HepG2 (cell line): ENCODE results near the gene SASH1. TPM values are rescaled to one million over a fixed set of nuclear protein-coding genes. Genes with fewer than 3 reads are reported as not detected.

ENCODE experiments used
- ATAC-seq: fragments of 200-7000 bp; cut with Tn5 transposase; 3 replicates; pipeline ENCODE4 v1.9.1; 2020; ENCODE audit warnings: mild to moderate bottlenecking, moderate library complexity
- BruUV-seq: library from RNA; stranded (reverse); fragments of 400-500 nt; replicated peaks from 2 replicates; lab custom pipeline; 2021; lab: Mats Ljungman, UMichigan
- CTCF ChIA-PET: fragments of 300-600 bp; formaldehyde crosslinking; extraction: SDS; loops from one replicate; lab custom pipeline; 2021; ENCODE audit warnings: low total read pairs, inconsistent platforms, low intra/inter-chr PET ratio; lab: Yijun Ruan, JAX
- POLR2A ChIA-PET: fragments of 350-600 bp; sonication (Branson Sonifier 250); formaldehyde crosslinking; loops from one replicate; lab custom pipeline; 2020; ENCODE audit warnings: antibody characterized with exemption, inconsistent platforms; lab: Yijun Ruan, JAX
- DNase-seq: peaks from one replicate; pipeline ENCODE4 v3.0.0-alpha.2; 2015; ENCODE audit warnings: low spot score
- FAIRE-seq: peaks from 3 replicates; lab custom pipeline; 2011; peaks lifted over from hg19 to GRCh38; lab: Jason Lieb, UNC
- H2AFZ ChIP-seq: one replicate; pipeline ENCODE4 v1.6.1; 2011; ENCODE audit warnings: low read length, inconsistent platforms
- H3K27ac ChIP-seq: fragments of 300-600 bp; 3 replicates; pipeline ENCODE4 v1.8.0; 2011; ENCODE audit warnings: mixed run types, mild to moderate bottlenecking, mixed read lengths, low read length, inconsistent platforms; ENCODE audit not compliant: insufficient read depth; ENCODE audit errors: extremely low read length
- H3K27me3 ChIP-seq, 2 experiments: fragments of 200-600 bp in 1 of 2; 2 replicates in 1 of 2; 3 replicates in 1 of 2; pipeline versions ENCODE4 v1.6.0 to v1.8.0; 2011; ENCODE audit warnings: low read length in 2 of 2, mild to moderate bottlenecking in 2 of 2, moderate library complexity in 2 of 2, inconsistent platforms in 1 of 2; ENCODE audit not compliant: insufficient read depth in 2 of 2, control insufficient read depth in 1 of 2
- H3K36me3 ChIP-seq, 2 experiments: fragments of 200-600 bp in 1 of 2; replicated peaks in 1 of 2; 2 replicates in 1 of 2; 3 replicates in 1 of 2; pipeline versions ENCODE4 v1.5.1 to v1.8.0; 2011; ENCODE audit warnings: low read length in 2 of 2, inconsistent platforms in 1 of 2; ENCODE audit not compliant: insufficient read depth in 2 of 2, control insufficient read depth in 1 of 2
- H3K4me1 ChIP-seq: 2 replicates; pipeline ENCODE4 v1.5.1; 2012; ENCODE audit warnings: low read length, inconsistent platforms; ENCODE audit not compliant: insufficient read depth
- H3K4me2 ChIP-seq: 2 replicates; pipeline ENCODE4 v1.6.0; 2011; ENCODE audit warnings: low read depth, low read length, inconsistent platforms
- H3K4me3 ChIP-seq, 3 experiments: fragments of 200-600 bp in 1 of 3; sonication (generic), shearing (Covaris generic) in 1 of 3; replicated peaks in 1 of 3; 2 replicates each; pipeline ENCODE4 v1.5.1; 2011 to 2016; ENCODE audit warnings: low read length in 3 of 3, inconsistent platforms in 2 of 3, low read depth in 2 of 3, mild to moderate bottlenecking in 2 of 3, control low read depth in 1 of 3, mixed read lengths in 1 of 3; ENCODE audit not compliant: insufficient read depth in 1 of 3
- H3K79me2 ChIP-seq: one replicate; pipeline ENCODE4 v1.6.1; 2011; ENCODE audit warnings: low read length, inconsistent platforms; ENCODE audit not compliant: insufficient read depth
- H3K9ac ChIP-seq: 2 replicates; pipeline ENCODE4 v1.6.0; 2011; ENCODE audit warnings: mild to moderate bottlenecking, low read depth, low read length, inconsistent platforms; ENCODE audit not compliant: insufficient read depth
- H3K9me3 ChIP-seq: 2 replicates; pipeline ENCODE4 v1.5.1; 2012; ENCODE audit warnings: mild to moderate bottlenecking, low read length
- H4K20me1 ChIP-seq: 2 replicates; pipeline ENCODE4 v1.6.0; 2011; ENCODE audit warnings: inconsistent platforms, mild to moderate bottlenecking, low read length, moderate library complexity; ENCODE audit not compliant: insufficient read depth
- CEBPB ChIP-seq: IDR thresholded peaks from 2 replicates; pipeline ENCODE4 v1.6.1; 2011; ENCODE audit warnings: low read depth, low read length, improper control_type of control experiment, borderline replicate concordance
- EEA1 ChIP-seq: sonication (generic); formaldehyde crosslinking; IDR thresholded peaks from 2 replicates; pipeline ENCODE4 v1.5.1; 2020; ENCODE audit warnings: mild to moderate bottlenecking, missing genetic modification reagents, borderline replicate concordance
- HDAC1 ChIP-seq: sonication (generic); formaldehyde crosslinking; IDR thresholded peaks from 2 replicates; pipeline ENCODE4 v1.5.1; 2020; ENCODE audit warnings: mild to moderate bottlenecking, missing genetic modification reagents
- KDM1A ChIP-seq: IDR thresholded peaks from 2 replicates; pipeline ENCODE4 v1.6.1; 2016; ENCODE audit warnings: missing compliant biosample characterization
- NFRKB ChIP-seq: fragments of 450-650 bp; IDR thresholded peaks from 2 replicates; pipeline ENCODE4 v1.6.1; 2017
- TEAD3 ChIP-seq: optimal IDR thresholded peaks from 2 replicates; pipeline ENCODE3; 2016; ENCODE audit warnings: borderline replicate concordance
- ZNF747 ChIP-seq: sonication (generic); formaldehyde crosslinking; IDR thresholded peaks from 2 replicates; pipeline ENCODE4 v1.8.1; 2023; ENCODE audit warnings: missing genetic modification reagents, mild to moderate bottlenecking, borderline replicate concordance
- ZNF839 ChIP-seq: sonication (generic); formaldehyde crosslinking; IDR thresholded peaks from 2 replicates; pipeline ENCODE4 v1.4.0; 2020; ENCODE audit warnings: missing genetic modification reagents, mild to moderate bottlenecking, borderline replicate concordance
- WGBS: methylation state at CpG from one replicate; pipeline ENCODE4 v1.1.6; 2017; ENCODE audit warnings: low lambda C conversion rate; 5-methylcytosine and 5-hydroxymethylcytosine counted together
- in situ Hi-C: cut with HindIII; loops from 2 replicates; pipeline ENCODE4 v1.10.0; 2017; ENCODE audit warnings: low pct_unique_long_range_greater_than_20kb; ENCODE audit not compliant: extremely low pct_ligation_motif_present
- intact Hi-C: fragments of 100-400 bp; cut with micrococcal nuclease; formaldehyde crosslinking; loops from one replicate; pipeline ENCODE4 v1.10.0; 2022; ENCODE audit not compliant: unreplicated experiment
- polyA plus RNA-seq, 8 experiments: library from polyadenylated mRNA; depleted of rRNA in 3 of 8; stranded (reverse) in 7 of 8; unstranded in 1 of 8; fragments of >200 nt; fragmentation: Illumina TruSeq in 4 of 8; extraction: Trizol in 4 of 8; gene quantifications; 2 replicates each; pipeline versions ENCODE4 v1.2.1 to v1.2.3, GENCODE V29; 2011 to 2016; ENCODE audit warnings: low read depth in 4 of 8, missing spikeins in 1 of 8, mixed read lengths in 1 of 8; ENCODE audit not compliant: insufficient read depth in 1 of 8
- total RNA-seq, 5 experiments: library from RNA; depleted of rRNA; stranded (reverse); fragments of >200 nt; fragmentation: Illumina TruSeq; extraction: Trizol; gene quantifications; 2 replicates each; pipeline ENCODE4 v1.2.3, GENCODE V29; 2016; ENCODE audit warnings: low read depth in 1 of 5
- TF ChIP-seq, protein P1 (sequence below), 2 experiments: sonication (generic) in 1 of 2; formaldehyde crosslinking in 1 of 2; IDR thresholded peaks; 2 replicates each; pipeline versions ENCODE4 v1.6.1 to v1.9.0; 2014 to 2022; ENCODE audit warnings: antibody characterized with exemption in 1 of 2, borderline replicate concordance in 1 of 2, inconsistent platforms in 1 of 2, low read depth in 1 of 2, missing genetic modification reagents in 1 of 2
- TF ChIP-seq, protein P2 (sequence below): IDR thresholded peaks from 2 replicates; pipeline ENCODE4 v1.6.1; 2016; ENCODE audit warnings: low read depth
- TF ChIP-seq, protein P3 (sequence below): sonication (generic); formaldehyde crosslinking; IDR thresholded peaks from 2 replicates; pipeline ENCODE4 v1.5.0; 2020; ENCODE audit warnings: mild to moderate bottlenecking, missing genetic modification reagents, borderline replicate concordance

SASH1 gene
- total and polyA plus RNA-seq, 2 of the 13 experiments (the other 11 are each of a cell fraction or from before 2014, with no cell fraction given), result 7.5 to 8.2 TPM

DNA sequence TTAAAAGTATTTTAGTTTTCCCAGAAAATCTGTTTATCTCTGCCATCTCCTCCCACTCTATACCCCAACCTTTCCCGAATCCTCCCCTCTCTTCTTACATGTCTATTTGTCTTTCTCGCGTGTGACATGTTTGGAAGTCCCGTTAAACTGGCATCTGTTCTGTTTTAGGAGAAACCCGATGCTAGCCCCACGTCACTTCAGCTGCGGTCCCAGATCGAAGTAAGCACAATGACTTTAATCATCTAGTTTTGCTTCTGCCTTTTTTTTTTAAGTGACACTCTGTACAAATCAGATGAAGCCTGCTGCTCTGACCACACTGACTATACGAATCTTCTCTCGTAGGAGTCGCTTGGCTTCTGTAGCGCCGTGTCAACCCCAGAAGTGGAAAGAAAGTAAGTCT is 97.4 kb downstream of the SASH1 start (continued):
- TF ChIP-seq, protein P1, sequence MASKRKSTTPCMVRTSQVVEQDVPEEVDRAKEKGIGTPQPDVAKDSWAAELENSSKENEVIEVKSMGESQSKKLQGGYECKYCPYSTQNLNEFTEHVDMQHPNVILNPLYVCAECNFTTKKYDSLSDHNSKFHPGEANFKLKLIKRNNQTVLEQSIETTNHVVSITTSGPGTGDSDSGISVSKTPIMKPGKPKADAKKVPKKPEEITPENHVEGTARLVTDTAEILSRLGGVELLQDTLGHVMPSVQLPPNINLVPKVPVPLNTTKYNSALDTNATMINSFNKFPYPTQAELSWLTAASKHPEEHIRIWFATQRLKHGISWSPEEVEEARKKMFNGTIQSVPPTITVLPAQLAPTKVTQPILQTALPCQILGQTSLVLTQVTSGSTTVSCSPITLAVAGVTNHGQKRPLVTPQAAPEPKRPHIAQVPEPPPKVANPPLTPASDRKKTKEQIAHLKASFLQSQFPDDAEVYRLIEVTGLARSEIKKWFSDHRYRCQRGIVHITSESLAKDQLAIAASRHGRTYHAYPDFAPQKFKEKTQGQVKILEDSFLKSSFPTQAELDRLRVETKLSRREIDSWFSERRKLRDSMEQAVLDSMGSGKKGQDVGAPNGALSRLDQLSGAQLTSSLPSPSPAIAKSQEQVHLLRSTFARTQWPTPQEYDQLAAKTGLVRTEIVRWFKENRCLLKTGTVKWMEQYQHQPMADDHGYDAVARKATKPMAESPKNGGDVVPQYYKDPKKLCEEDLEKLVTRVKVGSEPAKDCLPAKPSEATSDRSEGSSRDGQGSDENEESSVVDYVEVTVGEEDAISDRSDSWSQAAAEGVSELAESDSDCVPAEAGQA (IDR thresholded peaks at IDR 0.05; ENCODE audit: low read depth), result no peak
- TF ChIP-seq, protein P1 (CRISPR knock-in tag; IDR thresholded peaks at IDR 0.05; ENCODE audit: borderline replicate concordance), result no peak
- no peak for TF ChIP-seq ZNF747

DNA sequence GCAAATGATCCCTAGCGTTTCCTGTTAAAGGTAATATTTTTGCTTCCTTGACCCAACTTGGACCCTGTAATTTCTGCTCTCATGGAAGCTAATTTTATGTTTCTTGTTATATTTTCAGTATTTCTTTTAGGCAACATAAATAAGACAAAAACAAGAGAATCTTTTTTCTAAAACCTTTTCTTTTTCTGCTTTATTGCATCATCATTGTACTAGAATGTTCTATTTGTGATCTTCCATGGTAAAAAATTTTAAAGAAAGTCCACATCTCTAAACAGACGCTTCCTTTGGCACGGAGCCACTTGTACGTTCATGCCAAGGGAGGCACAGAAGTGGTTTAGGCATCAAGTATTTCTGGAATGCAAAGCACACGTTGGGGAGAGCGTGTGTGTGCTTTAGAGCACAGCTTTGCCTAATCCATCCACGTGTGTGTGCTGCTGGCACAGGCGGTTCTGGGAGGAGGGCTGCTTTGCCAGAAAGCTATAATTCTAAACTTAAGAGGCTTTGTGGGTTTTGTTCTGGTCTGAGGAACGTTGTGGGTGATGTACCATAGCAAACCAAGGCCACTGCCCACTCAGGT is 98.3 kb downstream of the SASH1 start:
- DNase-seq (peak; percentile 50), ATAC-seq (peak; percentile 62), FAIRE-seq (peak; percentile 39)
- Histone ChIP-seq H3K4me1 (peaks cover 7% of the 10 kb centered on the region; the same call in 1 of the 2 replicates), H3K27me3 (no peaks in the 10 kb centered on the region), H3K79me2 (no peaks in the 10 kb centered on the region), H3K4me2 (no peak overlapping the region), H3K9ac (no peak overlapping the region), H3K27ac (no peak overlapping the region), H4K20me1 (no peaks in the 10 kb centered on the region), H2AFZ (no peak overlapping the region), H3K36me3 (peaks cover 2 to 8% of the 10 kb centered on the region in 2 experiments; a peak in 1 of 5 replicates), H3K9me3 (no peaks in the 10 kb centered on the region), H3K4me3 (no peak overlapping the region)
- ChIA-PET POLR2A (no interaction called here), CTCF (no interaction called here)
- WGBS, result 85% methylated on average over 9 of the region's 9 CpGs
- intact Hi-C loops (no loop called here), in situ Hi-C loops (no loop called here)
- BruUV-seq, result no TSS peak
- TF ChIP-seq NFRKB (no peak), EEA1 (CRISPR knock-in tag) (no peak), CEBPB (peak; percentile 38; the same call in 1 of the 2 replicates), TEAD3 (CRISPR knock-in tag) (peak; percentile 71), ZNF839 (no peak), KDM1A (no peak), HDAC1 (no peak)
- TF ChIP-seq, protein P2, sequence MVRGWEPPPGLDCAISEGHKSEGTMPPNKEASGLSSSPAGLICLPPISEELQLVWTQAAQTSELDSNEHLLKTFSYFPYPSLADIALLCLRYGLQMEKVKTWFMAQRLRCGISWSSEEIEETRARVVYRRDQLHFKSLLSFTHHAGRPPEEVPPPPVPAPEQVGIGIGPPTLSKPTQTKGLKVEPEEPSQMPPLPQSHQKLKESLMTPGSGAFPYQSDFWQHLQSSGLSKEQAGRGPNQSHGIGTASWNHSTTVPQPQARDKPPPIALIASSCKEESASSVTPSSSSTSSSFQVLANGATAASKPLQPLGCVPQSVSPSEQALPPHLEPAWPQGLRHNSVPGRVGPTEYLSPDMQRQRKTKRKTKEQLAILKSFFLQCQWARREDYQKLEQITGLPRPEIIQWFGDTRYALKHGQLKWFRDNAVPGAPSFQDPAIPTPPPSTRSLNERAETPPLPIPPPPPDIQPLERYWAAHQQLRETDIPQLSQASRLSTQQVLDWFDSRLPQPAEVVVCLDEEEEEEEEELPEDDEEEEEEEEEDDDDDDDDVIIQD (CRISPR knock-in tag), result no peak
- TF ChIP-seq, protein P3, sequence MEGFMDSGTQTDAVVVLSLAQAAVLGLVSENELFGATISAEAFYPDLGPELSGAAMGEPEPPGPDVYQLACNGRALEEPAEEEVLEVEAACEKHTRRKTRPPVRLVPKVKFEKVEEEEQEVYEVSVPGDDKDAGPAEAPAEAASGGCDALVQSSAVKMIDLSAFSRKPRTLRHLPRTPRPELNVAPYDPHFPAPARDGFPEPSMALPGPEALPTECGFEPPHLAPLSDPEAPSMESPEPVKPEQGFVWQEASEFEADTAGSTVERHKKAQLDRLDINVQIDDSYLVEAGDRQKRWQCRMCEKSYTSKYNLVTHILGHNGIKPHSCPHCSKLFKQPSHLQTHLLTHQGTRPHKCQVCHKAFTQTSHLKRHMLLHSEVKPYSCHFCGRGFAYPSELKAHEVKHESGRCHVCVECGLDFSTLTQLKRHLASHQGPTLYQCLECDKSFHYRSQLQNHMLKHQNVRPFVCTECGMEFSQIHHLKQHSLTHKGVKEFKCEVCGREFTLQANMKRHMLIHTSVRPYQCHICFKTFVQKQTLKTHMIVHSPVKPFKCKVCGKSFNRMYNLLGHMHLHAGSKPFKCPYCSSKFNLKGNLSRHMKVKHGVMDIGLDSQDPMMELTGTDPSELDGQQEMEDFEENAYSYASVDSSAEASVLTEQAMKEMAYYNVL, result no peak
